CD4-positive, alpha-beta T cell (primary cell): ENCODE results near the gene DDX6. TPM values are rescaled to one million over a fixed set of nuclear protein-coding genes. Genes with fewer than 3 reads are reported as not detected.
"Not testable (repeated sequence)": the region's sequence is repeated elsewhere in the genome, so short reads cannot be mapped to it uniquely, and the experiment has no call there.

Experiments used
- ATAC-seq: fragments of 200-7000 bp; cut with Tn5 transposase; one replicate; pipeline ENCODE4 v1.10.0; 2022; ENCODE audit warnings: mild to moderate bottlenecking; ENCODE audit not compliant: poor library complexity
- CTCF ChIA-PET: fragments of 350-600 bp; sonication (Branson Sonifier 250); formaldehyde crosslinking; loops from one replicate; lab custom pipeline; 2021; ENCODE audit warnings: antibody characterized with exemption, inconsistent platforms; lab: Charles Lee
- POLR2A ChIA-PET: fragments of 350-600 bp; sonication (Branson Sonifier 250); formaldehyde crosslinking; loops from one replicate; lab custom pipeline; 2021; ENCODE audit warnings: antibody characterized with exemption, inconsistent platforms; lab: Charles Lee
- DNase-seq, 14 experiments: peaks; one replicate each; pipeline ENCODE4 v3.0.0-alpha.2; 2013 to 2020; ENCODE audit warnings: mixed read lengths in 2 of 14
- H3K27ac ChIP-seq, 2 donors: one replicate each; pipeline versions ENCODE4 v1.5.1 to v1.7.0; 2013; ENCODE audit warnings: low read length in 2 of 2, low read depth in 1 of 2, mild to moderate bottlenecking in 1 of 2
- H3K27me3 ChIP-seq, 2 experiments: 1 replicate in 1 of 2; 2 replicates in 1 of 2; pipeline versions ENCODE4 v1.6.1 to v1.7.0; 2013; ENCODE audit warnings: low read length in 2 of 2, control low read depth in 1 of 2, mild to moderate bottlenecking in 1 of 2, moderate library complexity in 1 of 2; ENCODE audit not compliant: insufficient read depth in 2 of 2, control insufficient read depth in 1 of 2
- H3K36me3 ChIP-seq: one replicate; pipeline ENCODE4 v1.6.1; 2013; ENCODE audit warnings: low read length, control low read depth; ENCODE audit not compliant: insufficient read depth
- H3K4me1 ChIP-seq: one replicate; pipeline ENCODE4 v1.6.1; 2013; ENCODE audit warnings: low read length, control low read depth; ENCODE audit not compliant: insufficient read depth
- H3K4me3 ChIP-seq: one replicate; pipeline ENCODE4 v1.5.1; 2013; ENCODE audit warnings: mild to moderate bottlenecking, low read length, moderate library complexity
- H3K9me3 ChIP-seq, 2 experiments: 1 replicate in 1 of 2; 2 replicates in 1 of 2; pipeline versions ENCODE4 v1.6.1 to v1.7.0; 2013; ENCODE audit warnings: low read length in 2 of 2, mild to moderate bottlenecking in 2 of 2, control low read depth in 1 of 2, moderate library complexity in 1 of 2; ENCODE audit not compliant: control insufficient read depth in 1 of 2, insufficient read depth in 1 of 2
- H3K27ac Mint-ChIP-seq: one replicate; pipeline ENCODE4 v1.8.0; 2020; ENCODE audit warnings: mixed read lengths
- H3K27me3 Mint-ChIP-seq: one replicate; pipeline ENCODE4 v1.8.0; 2021; ENCODE audit warnings: mixed read lengths
- H3K36me3 Mint-ChIP-seq: one replicate; pipeline ENCODE4 v1.8.0; 2021; ENCODE audit warnings: low read depth, mixed read lengths
- H3K4me1 Mint-ChIP-seq: one replicate; pipeline ENCODE4 v1.8.0; 2021; ENCODE audit warnings: low read depth, mixed read lengths
- H3K4me3 Mint-ChIP-seq: one replicate; pipeline ENCODE4 v1.8.0; 2020; ENCODE audit warnings: mild to moderate bottlenecking, mixed read lengths
- H3K9me3 Mint-ChIP-seq: one replicate; pipeline ENCODE4 v1.8.0; 2020; ENCODE audit warnings: mixed read lengths
- intact Hi-C, 2 experiments: fragments of 100-400 bp; cut with DNase I in 1 of 2; cut with micrococcal nuclease in 1 of 2; formaldehyde crosslinking; loops; one replicate each; pipeline versions ENCODE4 v1.15.1 to v1.9.0; 2023 to 2025; cut with DNase I, micrococcal nuclease
- total RNA-seq, 174 experiments: library from RNA in 2 of 174; stranded (reverse) in 2 of 174; gene quantifications; one replicate each; pipeline ENCODE4 v1.2.3 and lab custom pipeline; 2021 to 2026
- TF ChIP-seq, protein P1 (sequence below): fragments of 200-600 bp; IDR thresholded peaks from one replicate; pipeline ENCODE4 v1.8.0; 2022; ENCODE audit warnings: antibody characterized with exemption, mild to moderate bottlenecking

DDX6 gene
- total RNA-seq, 2 experiments from 2014 or later = 341 to 355 TPM

DNA sequence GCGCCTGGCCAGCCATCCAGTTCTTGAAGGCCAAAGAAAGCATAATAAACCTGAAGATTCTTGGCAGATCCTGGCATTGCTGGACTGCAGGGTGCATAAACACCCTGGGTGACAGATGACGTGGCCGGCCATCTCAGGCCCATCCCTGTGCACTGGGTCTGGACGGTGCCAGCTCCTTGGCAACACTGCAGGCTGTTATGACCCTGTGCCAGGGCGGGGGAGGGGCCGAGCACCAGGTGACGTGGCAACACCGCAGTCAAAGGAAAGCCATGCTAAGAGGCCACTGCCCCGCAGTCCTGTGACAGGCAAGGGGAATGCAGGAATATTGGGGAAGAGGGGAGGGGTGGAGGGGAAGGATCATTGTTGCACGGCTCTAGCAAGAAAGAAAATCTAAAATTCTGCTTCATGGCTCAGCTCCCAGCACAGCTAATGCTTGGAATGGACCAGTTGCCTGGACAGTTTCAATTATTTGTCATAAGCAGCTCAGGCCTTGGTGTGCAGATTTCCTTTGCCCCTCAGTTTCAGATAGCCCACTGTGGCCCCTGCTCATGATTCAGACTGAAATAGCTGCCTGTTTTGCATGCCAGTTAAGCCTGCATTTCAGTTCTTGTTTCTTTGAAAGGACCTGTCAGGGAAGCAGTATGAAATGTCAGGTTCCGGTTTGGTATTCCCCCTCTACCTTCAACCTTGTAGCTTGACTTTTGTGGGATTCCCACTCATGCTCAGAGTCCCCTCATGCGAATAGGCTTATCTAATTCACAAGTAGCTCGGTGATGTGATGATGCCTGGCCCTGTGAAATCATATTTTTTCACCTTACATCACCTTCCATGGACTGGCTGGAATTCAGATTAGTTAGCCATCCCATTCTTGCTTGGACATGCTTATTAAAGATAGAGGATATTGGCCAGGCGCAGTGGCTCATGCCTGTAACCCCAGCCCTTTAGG is 29.7 kb upstream of the DDX6 start:
- Histone ChIP-seq H3K4me3 (no peak overlapping the region), H3K4me1 (peaks cover 7% of the 10 kb centered on the region), H3K36me3 (no peaks in the 10 kb centered on the region), H3K27ac (no peak overlapping the region), H3K27me3 (no peaks in the 10 kb centered on the region), H3K9me3 (no peaks in the 10 kb centered on the region)
- intact Hi-C loops = no loop called here
- Mint-ChIP-seq H3K27ac (no peak overlapping the region), H3K4me1 (no peaks in the 10 kb centered on the region), H3K4me3 (no peak overlapping the region), H3K27me3 (no peaks in the 10 kb centered on the region), H3K9me3 (no peaks in the 10 kb centered on the region), H3K36me3 (no peaks in the 10 kb centered on the region)
- ChIA-PET CTCF (no interaction called here), POLR2A (no interaction called here)
- DNase-seq (peak in 4 of 14 experiments; percentile 1 to 42 (median 22)), ATAC-seq (no peak)
- TF ChIP-seq, protein P1, sequence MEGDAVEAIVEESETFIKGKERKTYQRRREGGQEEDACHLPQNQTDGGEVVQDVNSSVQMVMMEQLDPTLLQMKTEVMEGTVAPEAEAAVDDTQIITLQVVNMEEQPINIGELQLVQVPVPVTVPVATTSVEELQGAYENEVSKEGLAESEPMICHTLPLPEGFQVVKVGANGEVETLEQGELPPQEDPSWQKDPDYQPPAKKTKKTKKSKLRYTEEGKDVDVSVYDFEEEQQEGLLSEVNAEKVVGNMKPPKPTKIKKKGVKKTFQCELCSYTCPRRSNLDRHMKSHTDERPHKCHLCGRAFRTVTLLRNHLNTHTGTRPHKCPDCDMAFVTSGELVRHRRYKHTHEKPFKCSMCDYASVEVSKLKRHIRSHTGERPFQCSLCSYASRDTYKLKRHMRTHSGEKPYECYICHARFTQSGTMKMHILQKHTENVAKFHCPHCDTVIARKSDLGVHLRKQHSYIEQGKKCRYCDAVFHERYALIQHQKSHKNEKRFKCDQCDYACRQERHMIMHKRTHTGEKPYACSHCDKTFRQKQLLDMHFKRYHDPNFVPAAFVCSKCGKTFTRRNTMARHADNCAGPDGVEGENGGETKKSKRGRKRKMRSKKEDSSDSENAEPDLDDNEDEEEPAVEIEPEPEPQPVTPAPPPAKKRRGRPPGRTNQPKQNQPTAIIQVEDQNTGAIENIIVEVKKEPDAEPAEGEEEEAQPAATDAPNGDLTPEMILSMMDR = no peak

DNA sequence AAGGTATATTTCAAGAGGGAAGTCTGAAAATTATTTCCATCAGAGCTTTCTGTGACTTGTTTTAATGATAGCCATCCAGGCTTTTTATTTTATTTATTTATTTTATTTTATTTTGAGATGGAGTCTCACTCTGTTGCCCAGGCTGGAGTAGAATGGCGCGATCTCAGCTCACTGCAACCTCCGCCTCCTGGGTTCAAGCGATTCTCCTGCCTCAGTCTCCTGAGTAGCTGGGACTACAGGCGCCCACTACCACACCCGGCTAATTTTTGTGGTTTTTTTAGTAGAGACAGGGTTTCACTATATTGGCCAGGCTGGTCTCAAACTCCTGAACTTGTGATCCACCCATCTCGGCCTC is 29.0 kb upstream of the DDX6 start:
- H3K27me3 ChIP-seq, intact Hi-C loops, DNase-seq, ATAC-seq, H3K4me3 ChIP-seq, H3K4me3 Mint-ChIP-seq, H3K27ac ChIP-seq, H3K4me1 Mint-ChIP-seq, POLR2A ChIA-PET, H3K9me3 Mint-ChIP-seq, H3K27ac Mint-ChIP-seq, H3K36me3 ChIP-seq, H3K9me3 ChIP-seq, H3K36me3 Mint-ChIP-seq, H3K27me3 Mint-ChIP-seq, H3K4me1 ChIP-seq: not testable (repeated sequence)
- CTCF ChIA-PET = interaction anchor here (1.5 kb wide), 1 partner anchor 25 kb away, joined by 3 read pairs; no protein-coding TSS in a partner anchor

DNA sequence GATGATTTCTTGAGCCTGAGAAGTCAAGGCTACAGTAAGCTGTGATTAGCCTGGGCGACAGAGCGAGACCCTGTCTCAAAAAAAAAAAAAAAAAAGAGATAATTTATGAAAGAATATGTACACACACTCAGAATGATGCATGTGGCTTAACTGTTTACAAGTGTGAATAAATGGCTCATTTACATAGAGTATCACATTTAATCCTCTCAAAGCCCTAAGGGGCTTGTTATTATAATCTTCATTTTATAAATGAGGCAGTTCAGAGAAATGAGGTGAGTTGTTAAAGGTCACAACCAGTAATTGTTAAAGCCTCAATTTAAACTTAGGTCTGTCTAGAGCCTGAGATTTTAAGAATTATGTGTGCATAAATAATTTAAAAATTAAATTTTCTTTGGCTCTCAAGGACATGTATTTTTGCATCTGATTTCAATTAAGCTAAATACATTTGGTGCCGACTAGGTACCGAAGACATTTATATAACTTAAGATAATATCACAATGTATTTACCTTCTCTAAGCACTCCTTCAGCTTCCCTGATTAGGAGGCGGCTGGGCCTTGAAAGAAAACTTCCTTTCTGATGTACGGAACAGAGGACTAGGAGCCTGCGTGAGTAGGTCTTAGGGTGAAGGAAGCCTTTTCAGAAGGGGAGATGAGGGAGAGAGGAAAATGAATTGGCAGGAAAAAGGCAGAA is 28.5 kb upstream of the DDX6 start:
- Mint-ChIP-seq H3K27me3 (no peaks in the 10 kb centered on the region), H3K4me3 (no peak overlapping the region), H3K27ac (no peak overlapping the region), H3K36me3 (no peaks in the 10 kb centered on the region), H3K9me3 (no peaks in the 10 kb centered on the region), H3K4me1 (no peaks in the 10 kb centered on the region)
- TF ChIP-seq, protein P1 = no peak
- POLR2A ChIA-PET = no interaction called here
- Histone ChIP-seq H3K36me3 (no peaks in the 10 kb centered on the region), H3K27me3 (no peaks in the 10 kb centered on the region), H3K27ac (no peak overlapping the region), H3K9me3 (no peaks in the 10 kb centered on the region), H3K4me3 (no peak overlapping the region), H3K4me1 (peaks cover 7% of the 10 kb centered on the region)
- intact Hi-C loops = no loop called here
- CTCF ChIA-PET = interaction anchor here (1.5 kb wide), 1 partner anchor 25 kb away, joined by 3 read pairs; no protein-coding TSS in a partner anchor
- DNase-seq = no peak
- no peak for ATAC-seq
